HG02852 (cell line): ENCODE data around the gene SLC10A7.

Source experiments
- ATAC-seq: cut with Tn5 transposase; IDR thresholded peaks from one replicate; pipeline ENCODE4 v1.9.1; 2021; ENCODE audit warnings: mild to moderate bottlenecking, moderate library complexity; ENCODE audit not compliant: unreplicated experiment

The SLC10A7 gene

GRCh38 chr4:146317783-146318182, 204.0 kb downstream of the SLC10A7 start:
- ATAC-seq, result no peak

DNA sequence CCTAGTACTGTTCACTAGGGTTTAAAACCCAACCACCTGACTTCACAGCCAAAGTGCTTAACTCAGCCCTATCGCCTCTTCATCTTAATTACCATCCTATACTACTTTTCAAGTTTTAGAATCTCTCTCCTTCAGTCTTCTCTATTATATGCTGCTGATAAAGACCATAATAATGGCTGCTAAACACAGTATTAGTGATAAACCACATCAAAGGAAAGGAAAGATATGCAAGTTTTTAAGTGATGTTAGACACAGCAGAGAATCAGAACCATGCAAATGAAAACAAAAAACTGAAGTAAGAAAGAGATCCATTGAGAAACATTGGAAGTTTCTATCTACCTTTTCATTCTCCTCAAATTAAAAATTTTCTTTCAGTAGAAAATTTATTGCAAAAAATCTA, 206.6 kb downstream of the SLC10A7 start:
- ATAC-seq, result no peak

GRCh38 chr4:146311238-146311970, 210.3 kb downstream of the SLC10A7 start:
- ATAC-seq, result no peak

DNA sequence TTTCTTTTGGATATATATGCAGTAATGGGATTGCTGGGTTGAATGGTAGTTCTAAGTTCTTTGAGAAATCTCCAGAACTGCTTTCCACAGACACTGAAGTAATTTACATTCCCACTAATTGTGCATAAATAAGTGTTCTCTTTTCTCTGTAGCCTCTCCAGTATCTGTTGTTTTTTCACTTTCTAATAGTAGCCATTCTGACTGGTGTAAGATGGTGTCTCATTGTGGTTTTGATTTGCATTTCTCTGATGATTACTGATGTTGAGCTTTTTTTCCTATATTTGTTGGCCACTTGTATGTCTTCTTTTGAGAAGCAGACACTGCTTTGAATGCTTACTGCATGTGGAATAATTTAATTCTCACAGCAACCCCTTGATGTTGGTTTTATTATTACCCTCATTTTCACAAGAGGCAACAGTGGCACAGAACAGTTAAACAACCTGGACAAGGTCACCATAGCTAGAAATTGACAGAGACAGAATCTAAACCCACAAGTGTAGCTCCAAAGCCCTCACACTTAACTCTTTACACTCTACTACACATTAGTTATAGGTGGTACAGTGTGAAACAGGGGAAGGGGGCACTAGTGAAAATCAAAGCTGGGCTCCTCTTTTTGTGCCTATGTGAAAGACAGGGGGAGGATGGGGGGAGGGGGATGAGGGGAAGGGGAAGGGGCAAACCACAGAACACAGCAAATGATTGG, 211.3 kb downstream of the SLC10A7 start:
- peak; percentile 92 for ATAC-seq

- ATAC-seq, result no peak
Observed at GRCh38 chr4:146308951-146309350, 212.8 kb downstream of the SLC10A7 start.

GRCh38 chr4:146302822-146303221, 218.9 kb downstream of the SLC10A7 start:
- peak; percentile 43 for ATAC-seq

- ATAC-seq, result no peak
Observed at GRCh38 chr4:146299607-146300006, 222.1 kb downstream of the SLC10A7 start.

- ATAC-seq, result no peak
Observed at GRCh38 chr4:146294776-146295175, 227.0 kb downstream of the SLC10A7 start.

GRCh38 chr4:146292508-146292907, 229.2 kb downstream of the SLC10A7 start:
- no peak for ATAC-seq

- ATAC-seq, result no peak
Observed at GRCh38 chr4:146291313-146291712, 230.4 kb downstream of the SLC10A7 start.

GRCh38 chr4:146288193-146288592, 233.5 kb downstream of the SLC10A7 start:
- no peak for ATAC-seq

- no peak for ATAC-seq
Observed at GRCh38 chr4:146285037-146285436, 236.7 kb downstream of the SLC10A7 start.

DNA sequence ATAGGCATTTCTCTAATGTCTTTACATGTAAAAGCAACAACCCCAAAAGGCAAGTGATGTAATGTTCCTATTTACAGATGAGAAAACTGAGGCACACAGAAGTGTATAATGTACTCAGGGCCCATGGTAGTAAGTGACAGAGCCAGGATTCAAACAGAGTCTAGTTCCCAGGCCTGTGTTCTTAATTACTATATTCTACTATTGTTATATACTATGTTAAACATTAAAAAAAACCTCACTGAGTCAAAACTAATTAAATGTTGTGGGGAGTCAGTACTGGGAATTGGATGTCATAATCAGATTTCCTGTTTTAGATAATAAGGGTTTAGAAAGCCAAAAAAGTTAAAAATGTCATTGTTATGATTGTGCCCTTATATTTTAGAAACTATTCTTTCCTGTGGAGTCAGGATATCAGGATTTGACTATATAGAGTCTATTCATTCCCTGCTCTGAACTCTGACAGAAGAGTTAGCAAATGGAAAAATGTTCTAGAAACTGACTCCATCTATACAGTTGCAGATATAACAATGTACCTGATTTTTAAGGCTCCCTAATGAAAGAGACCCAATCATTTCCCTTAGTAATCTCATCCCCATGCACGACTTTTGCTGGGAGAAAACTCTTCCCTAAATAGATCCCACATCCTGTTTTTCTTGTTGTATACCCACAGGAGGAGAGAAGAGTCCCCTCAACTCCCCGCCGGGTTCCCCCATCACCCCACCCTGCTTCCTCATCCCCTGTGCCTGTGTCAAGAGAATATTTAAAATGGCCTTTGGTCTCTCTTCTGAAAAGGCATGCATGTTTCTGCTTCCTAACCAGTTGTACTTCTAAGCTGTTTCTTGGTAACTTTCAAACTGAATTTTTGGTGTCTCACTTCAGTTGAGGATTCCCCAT, 237.7 kb downstream of the SLC10A7 start:
- ATAC-seq, result no peak

DNA sequence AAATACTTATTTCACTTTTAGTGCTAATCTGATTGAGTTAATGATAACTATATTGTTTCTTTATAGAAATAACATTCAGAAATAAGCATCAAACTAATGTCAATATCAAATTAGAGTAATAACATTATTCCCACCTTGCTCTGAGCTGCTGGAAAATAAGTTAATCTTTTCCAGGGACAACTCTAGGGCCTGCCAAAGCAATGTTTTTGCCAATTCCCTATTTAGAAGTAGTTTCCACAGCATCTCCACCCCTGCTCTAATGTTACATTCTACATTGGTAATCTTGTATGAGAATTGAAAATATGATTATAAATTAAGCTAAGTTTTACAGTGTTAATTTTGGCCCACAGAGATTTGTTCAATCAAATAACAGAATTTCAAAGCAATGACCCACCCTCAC, 239.1 kb downstream of the SLC10A7 start:
- ATAC-seq, result no peak

DNA sequence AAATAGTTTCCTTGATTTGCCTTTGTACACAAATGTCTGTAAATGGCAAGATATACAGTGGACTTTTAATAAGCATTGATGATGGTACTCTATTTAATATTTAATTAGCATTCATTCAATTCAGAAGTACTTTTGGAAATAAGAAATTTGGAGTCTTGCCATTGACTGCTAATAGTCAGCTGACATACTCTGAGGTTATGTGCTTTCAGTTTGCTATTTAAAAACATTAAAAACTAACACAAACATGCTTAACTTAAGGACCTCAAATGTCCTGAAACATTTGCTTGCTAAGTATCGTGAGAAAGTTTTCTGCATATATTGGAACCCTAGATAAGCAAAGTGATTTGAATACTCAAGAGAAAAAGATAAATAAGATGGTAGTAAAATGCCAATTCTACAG, 242.8 kb downstream of the SLC10A7 start:
- ATAC-seq, result no peak

DNA sequence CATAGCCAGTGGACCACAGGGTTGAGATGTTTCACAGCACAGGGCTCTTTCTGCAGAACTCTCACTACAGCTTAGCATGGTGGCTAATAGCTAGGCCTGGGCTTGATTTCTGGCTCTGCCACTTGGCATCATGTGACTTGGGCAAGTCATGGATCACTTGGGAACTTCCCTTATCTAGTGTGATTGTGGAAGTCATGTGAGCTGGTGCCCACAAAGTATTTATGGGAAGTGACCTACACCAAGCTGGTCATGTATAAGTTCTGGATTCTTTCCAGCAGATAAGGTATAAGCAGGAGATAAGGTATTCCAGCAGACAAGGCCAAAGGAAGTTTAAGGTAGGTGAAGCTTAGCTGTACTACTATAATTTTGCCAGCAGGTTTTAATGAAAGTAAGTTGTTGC, 246.4 kb downstream of the SLC10A7 start:
- no peak for ATAC-seq

- no peak for ATAC-seq
Observed at GRCh38 chr4:146274774-146275173, 247.0 kb downstream of the SLC10A7 start.

GRCh38 chr4:146273204-146273901, 248.4 kb downstream of the SLC10A7 start:
- peak; percentile 71 for ATAC-seq

GRCh38 chr4:146271466-146271865, 250.3 kb downstream of the SLC10A7 start:
- ATAC-seq, result no peak

GRCh38 chr4:146269228-146269653, 252.5 kb downstream of the SLC10A7 start:
- ATAC-seq, result peak; percentile 45

DNA sequence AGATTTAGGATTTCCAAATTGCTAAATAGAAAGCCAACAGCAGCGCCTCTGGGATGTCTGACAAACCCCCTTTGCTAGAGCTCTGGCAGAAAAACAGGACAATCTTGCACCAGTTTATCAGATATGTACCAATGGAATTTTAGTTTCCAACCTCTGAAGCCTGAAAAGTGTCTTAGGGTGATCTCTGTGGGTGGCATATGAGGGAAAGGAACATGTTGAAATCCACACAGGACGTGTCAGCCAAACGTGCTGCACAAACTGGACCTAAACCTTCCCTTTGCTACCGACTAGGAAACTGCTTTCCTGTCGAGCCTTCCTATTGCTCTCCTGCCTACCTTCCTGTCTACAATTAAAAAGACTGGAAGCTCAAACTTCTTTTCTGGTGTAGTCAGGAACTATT, 253.9 kb downstream of the SLC10A7 start:
- ATAC-seq, result no peak
